HS-5 (cell line): Measurements from ENCODE around the gene ARHGAP26.

Experiments used
- DNase-seq: peaks from one replicate; pipeline ENCODE4 v3.0.0-alpha.2; 2012; ENCODE audit warnings: low read depth

Gene ARHGAP26

DNA sequence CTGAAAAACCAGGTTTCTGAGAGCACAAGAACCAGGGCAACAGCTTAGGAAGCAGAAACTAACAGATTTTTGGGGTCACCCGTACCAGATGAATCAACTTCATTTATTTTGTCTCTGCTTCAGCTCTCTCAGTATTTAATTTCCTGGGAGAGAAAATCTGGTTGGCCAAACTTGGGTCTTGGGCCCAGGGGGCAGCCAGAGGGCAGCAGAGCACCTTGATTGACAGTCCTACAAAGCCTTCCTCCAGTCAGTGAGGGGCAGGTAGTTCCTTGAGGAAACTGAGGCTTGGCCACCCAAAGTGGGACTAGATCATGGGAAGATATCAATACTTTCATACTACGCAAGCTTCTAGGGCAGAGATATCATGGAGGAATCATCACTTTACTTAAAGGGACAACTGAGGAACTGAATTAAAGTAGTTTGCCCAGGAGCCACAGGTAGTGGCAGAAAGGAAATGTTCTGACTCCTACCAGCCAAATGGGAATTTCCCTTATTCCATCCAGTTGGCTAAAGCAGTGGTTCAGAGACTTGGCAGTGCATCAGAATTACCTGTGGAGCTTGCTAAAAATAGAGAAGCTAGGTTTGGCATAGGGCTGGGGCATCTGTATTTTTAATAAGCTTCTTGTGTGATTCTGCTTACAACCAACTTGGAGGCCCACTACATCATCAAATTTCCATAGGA, 21.5 kb upstream of the ARHGAP26 start:
- no peak for DNase-seq

DNA sequence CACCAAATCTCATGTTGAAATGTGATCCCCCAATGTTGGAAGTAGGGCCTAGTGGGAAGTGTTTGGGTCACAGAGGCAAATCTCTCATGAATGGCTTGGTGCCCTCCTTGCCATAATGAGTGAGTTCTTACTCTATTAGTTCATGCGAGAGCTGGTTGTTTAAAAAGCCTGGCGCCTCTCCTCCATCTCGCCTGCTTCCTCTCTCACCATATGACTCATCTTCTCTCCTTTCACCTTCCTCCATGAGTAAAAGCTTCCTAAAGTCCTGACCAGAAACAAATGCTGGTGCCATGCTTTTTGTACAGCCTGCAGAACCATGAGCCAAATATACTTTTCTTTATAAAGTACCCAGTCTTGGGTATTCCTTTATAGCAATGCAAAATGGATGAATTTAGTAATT, 20.9 kb upstream of the ARHGAP26 start:
- DNase-seq = no peak

DNA sequence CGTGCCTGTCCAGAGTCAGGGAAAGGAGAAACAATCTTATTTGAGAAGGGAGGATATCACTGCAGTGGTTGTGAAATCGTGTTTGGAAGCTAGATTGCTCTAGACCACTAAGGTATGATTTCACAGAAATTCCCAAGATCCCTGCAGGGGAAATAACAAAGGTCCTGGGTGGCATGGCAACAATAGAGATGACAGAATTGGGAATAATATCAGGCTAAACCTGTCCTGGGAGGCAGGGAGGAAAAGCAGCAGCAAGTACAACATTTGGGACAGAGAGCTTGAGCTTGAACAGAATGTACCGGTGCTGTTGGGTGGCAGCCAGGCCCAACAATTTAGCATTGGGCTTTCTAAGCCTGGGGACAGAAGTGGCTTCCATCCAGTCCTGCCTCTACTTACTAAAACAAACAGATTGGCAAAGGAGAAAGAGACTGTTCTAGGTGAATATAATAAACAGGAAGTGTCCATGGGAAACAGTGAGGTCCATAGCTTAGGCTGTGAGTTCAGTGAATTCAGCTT, 17.0 kb upstream of the ARHGAP26 start:
- no peak for DNase-seq

DNA sequence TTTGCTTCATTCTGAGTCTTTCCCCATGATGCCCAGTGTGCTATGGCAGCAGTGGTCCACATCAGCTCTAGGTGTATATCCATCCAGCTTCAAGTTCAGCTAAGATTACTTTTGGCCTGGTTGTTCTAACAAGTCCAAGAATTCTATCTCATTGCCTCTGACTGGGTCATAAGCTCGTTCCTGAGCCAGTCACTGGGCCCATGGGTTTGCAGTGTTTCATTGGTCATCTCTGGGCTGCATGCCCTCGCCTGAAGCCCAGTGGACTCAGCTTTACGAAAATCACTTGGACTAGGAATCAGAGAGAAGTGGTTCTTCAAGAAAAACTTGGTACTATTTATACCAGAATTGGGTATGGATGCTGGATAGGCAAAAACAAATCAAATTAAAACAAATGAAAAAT, 16.1 kb upstream of the ARHGAP26 start:
- no peak for DNase-seq

DNA sequence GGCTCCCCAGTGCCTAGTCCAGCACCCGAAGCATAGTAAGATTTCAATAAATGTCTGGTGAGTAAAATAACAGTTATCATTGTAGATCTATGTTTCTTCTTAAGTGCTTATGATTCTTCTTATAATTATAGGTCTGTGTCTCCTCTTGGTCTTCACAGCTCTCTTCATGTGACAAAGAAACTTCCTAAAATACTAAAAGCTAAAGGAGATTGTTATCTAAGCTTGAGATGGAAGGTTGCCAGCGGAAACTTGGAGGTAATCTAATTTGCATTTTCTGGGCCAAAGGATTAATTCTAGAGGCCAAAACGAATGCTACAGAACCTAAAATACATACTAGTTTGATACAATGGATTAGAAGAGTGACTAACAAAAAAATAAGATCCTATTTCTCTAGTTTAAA, 13.6 kb upstream of the ARHGAP26 start:
- DNase-seq = no peak

DNA sequence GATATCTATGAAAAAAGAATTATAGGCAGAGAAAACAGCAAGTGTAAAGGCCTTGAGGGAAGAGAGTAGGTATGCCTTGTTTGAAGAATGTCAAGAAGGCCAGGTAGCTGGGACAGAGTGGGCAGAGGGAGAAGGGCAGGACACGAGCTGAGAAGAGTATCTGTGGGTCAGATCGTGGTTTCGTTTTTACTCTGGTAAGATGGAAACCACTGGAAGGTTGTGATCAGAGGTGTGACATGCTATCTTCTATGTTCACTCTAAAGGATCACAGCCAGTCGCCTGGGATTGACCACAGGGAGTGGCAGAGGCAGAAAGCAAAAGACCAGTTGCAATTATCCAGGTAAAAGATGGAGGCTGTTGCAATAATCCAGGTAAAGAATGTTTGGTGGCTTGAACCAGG, 12.6 kb upstream of the ARHGAP26 start:
- no peak for DNase-seq

DNA sequence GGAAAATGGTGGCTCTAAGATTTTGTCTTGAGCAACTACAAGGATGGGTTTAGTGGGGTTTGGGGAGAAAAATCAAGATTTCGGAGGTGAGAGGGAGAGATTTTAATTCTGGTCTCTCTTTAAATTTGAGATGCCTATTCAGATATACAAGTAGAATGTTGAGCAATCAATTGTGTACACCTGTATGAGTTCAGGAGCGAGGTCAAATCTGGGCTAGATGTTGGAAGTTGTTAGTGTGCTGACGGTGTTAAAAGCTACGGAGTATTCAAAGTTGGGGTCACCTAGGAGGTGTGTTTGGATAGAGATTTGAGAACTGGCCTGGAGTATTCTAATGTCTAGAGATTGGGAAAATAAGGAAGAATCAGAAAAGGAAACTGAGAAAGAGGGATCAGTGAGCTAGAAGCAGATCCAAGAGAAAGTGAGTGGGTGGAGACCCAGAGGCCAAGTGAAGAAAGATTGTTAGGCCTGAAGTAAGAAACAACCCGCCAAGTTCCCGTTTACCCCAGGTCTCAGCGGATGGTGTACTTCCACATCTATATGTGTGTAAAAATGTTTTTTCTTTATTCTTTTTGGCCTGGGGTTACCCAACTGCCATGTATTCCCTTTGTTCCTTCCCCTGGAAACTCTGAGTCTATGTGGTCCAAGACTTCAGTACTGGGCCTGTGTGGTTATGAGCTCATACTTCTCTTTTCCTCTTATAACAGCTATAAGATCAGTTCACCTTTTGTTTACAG, 11.9 kb upstream of the ARHGAP26 start:
- DNase-seq = no peak

DNA sequence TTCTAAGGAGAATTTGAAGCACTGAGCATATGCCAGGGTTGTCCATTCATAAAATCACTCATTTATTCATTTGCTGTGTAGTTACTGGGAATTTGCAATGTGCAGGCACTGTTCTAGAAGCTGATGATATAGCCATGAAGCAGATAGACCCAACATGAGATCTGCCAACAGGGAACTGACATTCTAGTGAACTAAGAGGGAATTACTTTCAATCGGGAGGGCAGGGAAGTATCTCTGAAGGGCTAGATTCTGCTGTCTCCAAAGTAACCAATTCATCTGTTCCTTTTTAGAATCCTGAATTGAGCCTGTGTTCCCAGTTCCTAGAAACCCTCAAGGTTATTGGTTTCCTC, 11.4 kb upstream of the ARHGAP26 start:
- no peak for DNase-seq

DNA sequence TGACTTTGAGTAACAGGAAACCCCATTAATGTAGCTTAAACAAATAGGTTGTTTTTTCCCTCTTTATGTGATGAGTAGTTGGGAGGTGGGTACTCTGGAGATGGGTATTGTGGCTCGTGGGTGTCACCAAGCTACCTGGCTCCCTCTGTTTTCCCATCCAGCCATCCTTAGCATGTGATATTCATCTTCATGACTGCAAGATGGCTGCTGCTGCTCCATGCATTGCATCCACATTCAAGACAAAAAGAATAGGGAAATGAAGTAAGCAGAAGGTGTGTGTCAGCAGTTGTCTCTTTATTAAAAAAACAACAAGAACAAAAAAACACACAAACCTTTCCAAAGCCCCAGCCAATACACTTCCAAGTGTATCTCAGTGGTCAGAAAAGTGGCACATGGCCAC, 6.5 kb upstream of the ARHGAP26 start:
- DNase-seq = no peak

DNA sequence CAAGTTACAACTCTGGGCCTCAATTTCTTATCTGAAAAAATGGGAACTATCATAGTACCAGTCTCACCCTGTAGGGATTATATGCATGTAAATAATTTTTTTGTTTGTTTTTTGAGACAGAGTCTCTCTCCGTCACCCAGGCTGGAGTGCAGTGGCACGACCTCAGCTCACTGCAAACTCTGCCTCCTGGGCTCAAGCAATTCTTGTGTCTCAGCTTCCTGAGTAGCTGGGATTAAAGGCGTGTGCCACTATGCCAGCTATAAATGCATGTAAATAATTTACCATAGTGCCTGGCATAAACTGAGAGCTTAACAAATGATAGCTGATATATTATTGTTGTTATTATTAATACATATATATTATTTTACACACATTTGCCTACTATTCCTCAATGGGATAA, 3.0 kb upstream of the ARHGAP26 start:
- no peak for DNase-seq

DNA sequence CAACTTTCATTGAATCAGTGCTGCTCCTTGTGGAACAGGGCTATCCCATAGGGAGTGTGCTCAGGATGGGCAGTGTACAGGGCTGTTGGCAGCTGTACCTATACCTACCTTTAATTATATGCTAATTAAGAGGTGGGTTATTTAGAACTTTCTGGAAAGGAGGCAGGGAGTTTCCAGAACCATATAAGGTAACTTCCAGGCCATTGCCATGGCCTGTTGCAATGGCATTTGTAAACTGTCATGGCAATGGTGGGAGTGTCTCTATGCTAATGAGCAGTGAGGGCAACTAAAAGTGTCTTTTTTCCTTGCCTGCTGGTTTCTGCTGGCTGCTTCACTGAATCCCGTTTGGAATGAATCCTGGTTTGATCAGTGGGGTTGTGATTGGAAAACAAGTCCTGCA, 2.3 kb upstream of the ARHGAP26 start:
- no peak for DNase-seq

DNA sequence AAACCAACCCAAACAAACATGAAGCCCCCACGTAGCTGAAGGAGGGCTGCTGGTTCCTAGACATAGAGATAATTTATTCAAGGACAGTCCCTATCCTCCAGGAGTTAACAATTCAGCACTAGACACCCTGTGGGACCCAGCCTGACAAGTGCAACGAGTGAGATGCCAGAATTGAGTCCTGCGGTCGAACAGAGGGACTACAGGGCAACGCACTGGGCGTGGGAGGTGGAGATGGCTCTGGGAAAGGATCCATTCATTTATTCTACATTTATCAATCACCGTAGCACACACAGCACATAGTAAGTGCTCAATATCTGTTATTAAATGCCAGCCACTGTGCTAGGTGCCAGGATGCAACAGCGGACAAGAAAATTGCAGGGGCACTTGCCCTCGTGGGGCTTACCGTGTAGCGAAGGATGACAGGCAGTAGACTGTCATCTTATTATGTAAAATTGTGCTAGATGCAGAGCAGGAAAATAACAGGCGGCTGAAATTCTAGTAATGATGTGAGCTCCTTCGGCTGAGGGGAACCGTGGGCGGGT, 855 bp upstream of the ARHGAP26 start:
- no peak for DNase-seq

DNA sequence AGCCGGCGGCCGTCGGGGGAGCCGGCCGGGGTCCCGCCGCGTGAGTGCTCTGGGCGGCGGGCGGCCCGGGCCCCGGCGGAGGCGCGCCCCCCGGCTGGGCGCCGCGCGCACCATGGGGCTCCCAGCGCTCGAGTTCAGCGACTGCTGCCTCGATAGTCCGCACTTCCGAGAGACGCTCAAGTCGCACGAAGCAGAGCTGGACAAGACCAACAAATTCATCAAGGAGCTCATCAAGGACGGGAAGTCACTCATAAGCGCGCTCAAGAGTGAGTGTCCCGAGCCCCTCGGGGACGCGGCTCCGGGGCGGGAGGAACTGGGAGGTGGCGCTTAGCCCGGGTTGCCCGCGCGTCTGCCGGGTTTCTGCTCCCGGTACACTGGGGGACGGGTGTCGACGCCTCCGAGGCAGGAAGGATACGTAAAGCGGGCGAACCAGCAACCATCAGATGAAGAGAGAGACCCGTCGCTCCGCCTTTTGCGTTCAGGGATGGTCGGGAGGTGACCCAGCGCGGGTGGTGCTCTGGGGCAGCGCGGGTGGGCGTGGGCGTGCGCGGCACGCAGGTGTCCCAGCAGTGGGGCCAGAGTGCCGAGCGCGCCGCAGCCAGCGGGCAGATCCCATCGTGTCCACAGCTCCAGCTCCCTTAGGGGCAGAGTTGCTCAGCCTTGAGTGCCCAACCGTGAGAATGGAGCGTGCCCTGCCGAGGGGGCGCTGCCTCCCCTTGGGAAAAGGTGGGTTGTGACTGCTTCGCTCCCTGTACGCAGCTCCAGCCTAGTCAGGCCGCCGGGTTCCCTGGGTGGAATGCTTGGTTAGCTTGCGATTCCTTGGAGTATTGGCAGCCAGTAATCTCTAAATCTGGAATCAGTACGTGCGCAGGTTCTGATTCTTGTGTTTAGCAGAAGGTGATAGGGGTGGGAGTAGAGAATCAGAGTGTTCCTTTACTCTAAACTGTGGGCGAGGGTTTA, 753 bp downstream of the ARHGAP26 start:
- no peak for DNase-seq

DNA sequence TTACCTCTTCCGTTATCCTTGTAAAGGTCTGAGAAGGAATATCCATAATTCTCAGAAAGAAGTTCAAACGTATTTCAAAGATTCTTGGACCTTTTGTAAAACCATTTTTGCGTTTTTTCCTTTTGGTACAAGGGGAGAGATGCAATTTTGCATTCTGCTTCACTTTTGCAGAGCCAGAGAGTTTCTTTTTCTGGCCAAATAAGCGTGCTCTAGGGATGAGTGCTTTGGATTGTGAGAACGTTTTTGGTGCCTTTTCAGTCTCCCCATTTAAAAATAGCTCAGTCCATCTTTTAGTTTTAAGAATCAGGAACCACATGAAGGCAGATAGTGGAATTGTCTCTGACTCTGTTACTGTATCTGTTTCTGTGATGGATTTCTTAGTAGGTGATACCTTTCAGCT, 1.5 kb downstream of the ARHGAP26 start:
- DNase-seq = no peak

DNA sequence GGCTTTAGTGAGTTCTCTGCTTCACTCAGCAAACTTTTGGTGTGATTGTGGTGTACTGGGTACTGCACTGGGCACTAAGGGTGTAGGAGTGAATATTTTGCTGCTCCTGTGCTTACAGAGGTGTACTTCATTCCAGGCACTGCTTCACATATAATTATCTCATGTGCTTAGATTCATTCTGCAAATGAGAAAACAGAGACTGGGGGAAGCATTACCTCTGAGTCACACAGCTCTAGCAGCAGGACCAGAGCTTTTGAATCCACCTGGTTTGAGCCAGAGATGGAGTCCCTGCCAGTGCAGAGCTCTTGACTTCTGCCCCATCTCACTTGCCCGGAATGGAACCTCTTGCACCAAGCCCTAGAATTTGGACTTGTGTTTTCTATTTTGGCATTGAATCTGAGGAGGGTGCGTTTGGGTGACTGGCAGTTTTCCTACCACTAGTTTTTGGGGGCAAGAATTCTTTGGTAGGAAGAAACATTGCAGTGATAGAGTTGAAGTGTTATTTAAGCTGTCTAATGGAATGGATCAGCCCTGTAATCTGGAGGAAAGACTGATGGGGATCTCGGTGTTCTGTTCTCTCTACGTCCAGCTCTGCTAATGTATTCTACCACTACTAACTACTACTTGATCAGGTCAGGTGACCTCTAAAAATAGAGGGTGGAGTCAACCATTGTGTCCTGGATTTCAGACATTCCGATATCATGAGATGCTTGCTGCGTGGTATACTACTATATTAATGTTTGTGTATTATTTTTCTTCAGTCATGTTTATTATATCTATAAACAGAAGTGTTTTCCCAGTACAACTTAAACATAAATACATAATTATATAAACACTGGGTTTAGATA, 2.5 kb downstream of the ARHGAP26 start:
- no peak for DNase-seq

DNA sequence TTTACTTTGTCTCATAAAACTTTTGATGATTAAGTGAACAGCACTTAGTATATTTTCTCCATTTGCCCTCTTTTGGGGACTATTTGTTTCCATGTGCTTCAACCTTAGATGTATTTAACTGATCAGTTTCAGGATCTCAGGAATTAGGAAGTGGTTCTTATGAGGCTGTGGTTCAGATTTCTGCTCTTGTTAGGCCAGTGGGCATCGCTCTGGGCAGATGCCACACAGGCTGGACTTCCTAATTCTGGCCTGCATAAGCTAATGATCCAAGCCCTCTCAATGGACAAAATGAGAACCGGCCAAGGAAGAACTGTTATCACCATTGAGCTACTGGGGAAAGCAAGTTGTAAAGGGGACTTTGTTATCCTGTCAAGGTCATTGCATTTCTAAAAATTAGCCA, 6.9 kb downstream of the ARHGAP26 start:
- DNase-seq = no peak

DNA sequence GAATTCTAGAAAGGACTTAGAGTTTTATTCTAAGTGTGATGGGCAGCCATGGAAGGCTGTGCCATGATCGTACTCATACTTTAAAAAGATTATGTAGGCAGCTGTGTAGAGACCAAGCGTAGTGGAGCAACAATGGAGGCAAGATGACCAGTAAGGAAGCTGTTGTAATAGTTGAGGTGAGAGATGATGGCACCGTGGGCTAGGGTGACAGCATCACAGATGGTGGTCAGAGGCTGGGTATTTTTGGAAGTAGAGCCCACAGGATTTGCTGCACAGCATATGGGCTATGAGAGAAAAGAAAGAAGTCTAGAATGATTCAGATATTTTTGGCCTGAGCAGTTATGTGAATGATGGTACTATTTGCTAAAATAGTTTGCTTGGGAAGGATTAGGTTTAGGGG, 7.7 kb downstream of the ARHGAP26 start:
- no peak for DNase-seq

DNA sequence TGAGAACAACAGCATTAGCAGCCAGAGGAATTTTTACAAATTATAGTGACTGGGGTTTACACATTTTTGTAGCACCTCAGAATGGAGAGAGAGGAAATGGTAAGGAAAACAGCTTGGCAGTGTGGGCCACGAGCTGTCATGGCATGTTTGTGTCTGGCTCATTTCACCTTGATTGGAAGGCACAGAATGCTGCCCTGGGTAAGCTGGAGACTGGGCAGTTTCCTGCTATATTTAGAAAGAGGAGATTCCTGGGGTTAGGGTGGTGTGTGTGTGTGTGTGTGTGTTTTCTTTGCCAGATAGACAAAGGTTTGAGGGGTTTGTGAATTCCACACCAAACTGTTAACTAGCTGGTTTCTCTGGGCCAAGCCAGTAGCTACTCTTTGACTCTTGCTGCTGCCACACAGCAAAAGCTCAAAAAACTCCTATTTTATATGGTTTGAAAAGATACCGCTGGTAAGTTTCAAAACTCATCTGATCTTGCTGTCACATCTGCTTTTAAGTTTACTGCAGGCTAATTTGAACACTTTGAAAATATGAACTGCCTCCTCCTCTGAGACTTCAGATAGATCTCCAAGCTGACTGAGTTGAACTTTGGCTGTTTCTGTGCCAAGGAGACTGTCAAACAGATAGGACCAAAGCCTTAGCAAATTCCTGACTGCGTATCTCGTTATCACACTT, 9.1 kb downstream of the ARHGAP26 start:
- no peak for DNase-seq

DNA sequence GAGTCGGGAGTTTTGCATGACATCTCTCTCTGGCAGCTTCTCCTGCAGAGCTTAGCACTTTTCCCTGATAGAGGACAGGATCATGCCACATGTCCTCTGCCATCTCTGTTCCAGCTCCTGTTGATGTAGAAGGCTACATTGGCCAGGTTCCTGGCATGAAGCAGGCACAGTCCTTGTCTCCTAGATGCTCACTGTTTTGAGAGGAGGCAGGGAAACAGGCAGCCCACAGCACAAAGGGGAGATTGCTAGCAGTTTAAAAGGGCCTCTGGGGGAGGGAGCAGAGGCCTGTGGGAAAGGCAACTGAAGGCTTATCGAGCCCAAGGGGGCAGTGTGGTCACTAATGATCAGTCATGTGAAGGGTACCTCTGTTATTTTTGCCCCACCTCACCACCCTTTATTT, 10.7 kb downstream of the ARHGAP26 start:
- no peak for DNase-seq

DNA sequence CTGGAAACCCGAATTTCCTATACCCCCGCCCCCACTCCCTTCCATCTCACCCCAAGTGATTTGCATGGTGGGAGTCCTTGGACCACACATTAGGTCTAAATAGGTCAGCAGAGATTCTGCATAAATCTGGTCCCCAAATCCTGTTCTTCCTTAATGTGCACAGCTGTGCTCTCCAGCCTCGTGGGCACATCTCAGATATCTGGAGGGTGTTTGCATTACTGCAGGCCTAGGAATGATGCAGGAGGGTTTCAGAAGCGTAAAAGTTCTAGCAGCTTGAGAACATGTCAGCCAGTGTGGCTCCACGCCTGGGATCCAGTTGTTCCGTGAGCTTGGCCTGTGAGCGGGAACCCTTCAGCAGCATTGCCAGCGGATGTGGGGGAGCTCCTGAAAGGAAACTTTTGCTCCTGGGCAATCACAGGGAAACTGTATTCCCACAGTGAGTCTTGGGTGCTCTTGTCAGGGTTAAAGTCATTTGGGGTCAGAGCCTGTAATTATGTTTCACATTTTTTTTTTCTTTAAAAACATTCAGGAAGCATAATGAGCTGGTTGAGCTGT, 12.9 kb downstream of the ARHGAP26 start:
- DNase-seq = no peak
